Right atrium auricular region (tissue), 2 donors: Measurements from ENCODE around the gene RNF213. TPM values are rescaled to one million over a fixed set of nuclear protein-coding genes. Genes with fewer than 3 reads are reported as not detected.
"Not testable (repeated sequence)": the region's sequence is repeated elsewhere in the genome, so short reads cannot be mapped to it uniquely, and the experiment has no call there.

Experiments used
- DNase-seq: peaks from one replicate; pipeline ENCODE4 v3.0.0-alpha.2; 2019; ENCODE audit warnings: low spot score
- H3K27ac ChIP-seq, 2 donors: fragments of 200-600 bp; sonication (generic); 1 replicate in 1 of 2; 2 replicates in 1 of 2; pipeline ENCODE4 v1.5.1; 2016 to 2019
- H3K27me3 ChIP-seq, 2 donors: fragments of 200-600 bp; sonication (generic); one replicate each; pipeline versions ENCODE4 v1.5.1 to v1.6.0; 2017 to 2019
- H3K36me3 ChIP-seq: fragments of 200-600 bp; sonication (generic); one replicate; pipeline ENCODE4 v1.5.1; 2016
- H3K4me1 ChIP-seq, 2 donors: fragments of 200-600 bp; sonication (generic); one replicate each; pipeline versions ENCODE4 v1.5.1 to v1.6.0; 2017 to 2019
- H3K4me3 ChIP-seq, 2 donors: fragments of 200-600 bp; sonication (generic); 1 replicate in 1 of 2; 2 replicates in 1 of 2; pipeline ENCODE4 v1.5.1; 2017 to 2019; ENCODE audit warnings: mild to moderate bottlenecking in 1 of 2, moderate library complexity in 1 of 2
- H3K9me3 ChIP-seq, 2 donors: fragments of 200-600 bp; sonication (generic); one replicate each; pipeline ENCODE4 v1.5.1; 2019
- total RNA-seq, 2 donors: library from RNA; depleted of rRNA; stranded (reverse); fragments of >200 nt; gene quantifications; one replicate each; pipeline ENCODE4 v1.1.0, GENCODE V29; 2016
- TF ChIP-seq, protein P1 (sequence below), 2 donors: fragments of 200-600 bp; sonication (generic); IDR thresholded peaks; one replicate each; pipeline ENCODE4 v1.5.1; 2019; ENCODE audit warnings: antibody characterized with exemption in 2 of 2

Gene RNF213
- total RNA-seq, 2 donors from 2014 or later, result 27.3 to 36.8 TPM

DNA sequence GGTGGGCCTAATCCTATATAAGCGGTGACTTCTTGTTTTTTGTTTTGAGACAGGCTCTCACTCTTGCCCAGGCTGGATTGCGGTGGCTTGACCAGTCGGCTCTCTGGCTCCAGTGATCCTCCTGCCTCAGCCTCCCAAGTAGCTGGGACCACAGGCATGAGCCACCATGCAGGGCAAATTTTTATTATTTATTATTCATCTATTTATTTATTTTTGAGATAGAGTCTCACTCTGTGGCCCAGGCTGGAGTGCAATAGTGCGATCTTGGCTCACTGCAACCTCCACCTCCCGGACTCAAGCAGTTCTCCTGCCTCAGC is 4.7 kb upstream of the RNF213 start:
- DNase-seq, result no peak
- H3K4me3 ChIP-seq, result no peak overlapping the region
- H3K27ac ChIP-seq, result no peak overlapping the region
- H3K4me1 ChIP-seq, result peaks cover 0 to 4% of the 10 kb centered on the region in 2 donors
- H3K36me3 ChIP-seq, result no peaks in the 10 kb centered on the region
- no peaks in the 10 kb centered on the region for H3K27me3 ChIP-seq
- no peaks in the 10 kb centered on the region for H3K9me3 ChIP-seq
- TF ChIP-seq, protein P1, sequence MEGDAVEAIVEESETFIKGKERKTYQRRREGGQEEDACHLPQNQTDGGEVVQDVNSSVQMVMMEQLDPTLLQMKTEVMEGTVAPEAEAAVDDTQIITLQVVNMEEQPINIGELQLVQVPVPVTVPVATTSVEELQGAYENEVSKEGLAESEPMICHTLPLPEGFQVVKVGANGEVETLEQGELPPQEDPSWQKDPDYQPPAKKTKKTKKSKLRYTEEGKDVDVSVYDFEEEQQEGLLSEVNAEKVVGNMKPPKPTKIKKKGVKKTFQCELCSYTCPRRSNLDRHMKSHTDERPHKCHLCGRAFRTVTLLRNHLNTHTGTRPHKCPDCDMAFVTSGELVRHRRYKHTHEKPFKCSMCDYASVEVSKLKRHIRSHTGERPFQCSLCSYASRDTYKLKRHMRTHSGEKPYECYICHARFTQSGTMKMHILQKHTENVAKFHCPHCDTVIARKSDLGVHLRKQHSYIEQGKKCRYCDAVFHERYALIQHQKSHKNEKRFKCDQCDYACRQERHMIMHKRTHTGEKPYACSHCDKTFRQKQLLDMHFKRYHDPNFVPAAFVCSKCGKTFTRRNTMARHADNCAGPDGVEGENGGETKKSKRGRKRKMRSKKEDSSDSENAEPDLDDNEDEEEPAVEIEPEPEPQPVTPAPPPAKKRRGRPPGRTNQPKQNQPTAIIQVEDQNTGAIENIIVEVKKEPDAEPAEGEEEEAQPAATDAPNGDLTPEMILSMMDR (IDR thresholded peaks at IDR 0.05), result no peak

DNA sequence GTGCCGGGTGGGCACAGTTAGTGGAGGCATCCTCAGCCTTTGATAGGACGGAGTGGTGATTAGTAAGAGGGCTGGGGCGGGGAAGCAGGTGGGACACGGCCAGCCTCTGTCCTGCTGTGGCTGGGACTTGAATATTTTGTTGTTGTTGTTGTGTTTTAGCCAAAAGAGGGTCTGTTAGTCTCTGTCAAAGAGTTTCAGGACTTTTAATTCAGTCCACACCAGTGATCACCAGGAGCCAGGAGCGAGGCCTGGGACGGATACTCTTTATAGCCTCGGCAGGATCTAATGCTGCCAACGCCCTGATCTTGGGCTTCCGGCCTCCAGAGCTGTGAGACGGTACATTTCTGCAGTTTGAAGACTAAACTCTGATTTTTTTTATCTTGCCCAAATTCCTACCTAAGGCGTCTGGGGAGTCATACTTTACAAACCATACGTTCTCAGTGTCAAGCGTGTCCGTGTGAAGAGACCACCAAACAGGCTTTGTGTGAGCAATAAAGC is 2.9 kb upstream of the RNF213 start:
- H3K4me3 ChIP-seq, result no peak overlapping the region
- TF ChIP-seq, protein P1 (IDR thresholded peaks at IDR 0.05), result no peak
- no peak overlapping the region for H3K27ac ChIP-seq
- H3K36me3 ChIP-seq, result no peaks in the 10 kb centered on the region
- peaks cover 0 to 17% of the 10 kb centered on the region in 2 donors for H3K4me1 ChIP-seq
- no peak for DNase-seq
- H3K9me3 ChIP-seq, result no peaks in the 10 kb centered on the region
- H3K27me3 ChIP-seq, result no peaks in the 10 kb centered on the region

DNA sequence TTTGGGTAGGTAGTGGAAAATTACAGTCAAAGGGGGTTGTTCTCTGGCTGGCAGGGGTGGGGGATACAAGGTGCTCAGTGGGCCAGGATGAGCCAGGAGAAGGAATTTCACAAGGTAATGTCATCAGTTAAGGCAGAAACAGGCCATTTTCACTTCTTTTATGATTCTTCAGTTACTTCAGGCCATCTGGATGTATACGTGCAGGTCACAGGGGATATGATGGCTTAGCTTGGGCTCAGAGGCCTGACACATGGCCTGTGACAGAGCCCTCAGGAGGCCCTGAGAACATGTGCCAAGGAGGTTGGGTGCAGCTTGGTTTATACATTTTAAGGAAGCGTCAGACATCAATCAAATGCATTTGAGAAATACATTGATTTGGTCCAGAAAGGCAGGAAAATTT is 2.4 kb upstream of the RNF213 start:
- not testable (repeated sequence) for H3K4me3 ChIP-seq, H3K27me3 ChIP-seq, H3K27ac ChIP-seq, H3K36me3 ChIP-seq, DNase-seq, H3K9me3 ChIP-seq
- peaks cover 0 to 22% of the 10 kb centered on the region in 2 donors for H3K4me1 ChIP-seq

DNA sequence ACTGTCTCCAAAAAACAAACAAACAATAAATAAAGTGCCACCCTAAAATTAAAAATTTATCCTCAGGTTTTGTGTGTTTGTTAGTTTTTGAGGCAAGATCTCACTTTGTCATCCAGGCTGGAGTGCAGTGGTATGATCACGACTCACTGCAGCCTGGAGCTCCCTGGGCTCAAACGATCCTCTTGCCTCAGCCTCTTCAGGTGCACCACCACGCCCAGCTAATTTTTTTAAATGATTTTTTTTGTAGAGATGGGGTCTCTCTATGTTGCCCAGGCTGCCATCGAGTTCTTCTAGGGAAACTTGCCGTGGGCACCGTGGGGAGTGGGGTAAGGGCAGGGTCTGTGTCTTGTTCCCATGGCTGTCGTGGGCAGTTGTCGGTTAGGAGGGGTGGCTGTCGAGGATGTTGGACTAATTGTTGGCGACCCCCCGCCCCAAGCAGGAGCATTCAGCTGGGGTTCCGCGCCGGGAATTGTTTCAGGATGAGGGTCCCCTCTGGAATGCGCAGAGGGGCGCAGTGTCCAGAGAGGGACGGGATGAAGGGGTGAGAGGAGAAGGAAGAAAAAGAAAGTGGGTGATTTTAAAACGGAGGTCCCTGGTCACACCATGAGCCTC is 1.1 kb upstream of the RNF213 start:
- Histone ChIP-seq H3K4me3 (peak overlapping the region; percentile 64 to 67), H3K4me1 (peaks cover 0 to 35% of the 10 kb centered on the region in 2 donors), H3K27me3 (no peaks in the 10 kb centered on the region), H3K27ac (peak overlapping the region; percentile 87 to 93), H3K9me3 (no peaks in the 10 kb centered on the region), H3K36me3 (no peaks in the 10 kb centered on the region)
- TF ChIP-seq, protein P1 (IDR thresholded peaks at IDR 0.05), result no peak
- no peak for DNase-seq

DNA sequence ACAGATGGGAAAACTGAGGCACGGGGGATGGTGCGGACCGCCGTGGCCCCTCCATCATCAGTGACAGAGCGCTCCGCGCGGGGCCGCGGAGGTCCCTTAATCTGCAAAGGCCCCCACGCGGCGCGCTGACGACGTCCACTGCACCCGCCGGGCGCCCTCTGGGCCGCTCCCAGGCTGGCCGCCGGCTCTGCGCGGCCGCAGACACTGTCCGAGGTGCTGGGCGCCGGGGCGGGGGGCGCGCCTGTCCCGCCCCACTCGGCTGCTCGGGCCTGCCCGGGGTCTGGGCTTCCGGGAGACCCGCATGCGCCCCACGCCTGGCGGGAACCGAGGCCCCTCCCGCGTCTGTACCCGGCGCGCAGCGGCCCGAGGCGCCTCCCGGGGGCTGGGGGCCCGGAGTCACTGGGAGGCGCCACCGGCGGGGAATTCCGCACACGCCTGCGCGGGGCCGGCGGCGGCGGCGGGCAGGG is 550 bp upstream of the RNF213 start:
- no peaks in the 10 kb centered on the region for H3K27me3 ChIP-seq
- TF ChIP-seq, protein P1 (IDR thresholded peaks at IDR 0.05), result no peak
- DNase-seq, result peak; percentile 64
- H3K4me1 ChIP-seq, result peaks cover 0 to 37% of the 10 kb centered on the region in 2 donors
- no peaks in the 10 kb centered on the region for H3K36me3 ChIP-seq
- peak overlapping the region; percentile 64 to 67 for H3K4me3 ChIP-seq
- H3K9me3 ChIP-seq, result no peaks in the 10 kb centered on the region
- peak overlapping the region; percentile 87 to 93 for H3K27ac ChIP-seq

DNA sequence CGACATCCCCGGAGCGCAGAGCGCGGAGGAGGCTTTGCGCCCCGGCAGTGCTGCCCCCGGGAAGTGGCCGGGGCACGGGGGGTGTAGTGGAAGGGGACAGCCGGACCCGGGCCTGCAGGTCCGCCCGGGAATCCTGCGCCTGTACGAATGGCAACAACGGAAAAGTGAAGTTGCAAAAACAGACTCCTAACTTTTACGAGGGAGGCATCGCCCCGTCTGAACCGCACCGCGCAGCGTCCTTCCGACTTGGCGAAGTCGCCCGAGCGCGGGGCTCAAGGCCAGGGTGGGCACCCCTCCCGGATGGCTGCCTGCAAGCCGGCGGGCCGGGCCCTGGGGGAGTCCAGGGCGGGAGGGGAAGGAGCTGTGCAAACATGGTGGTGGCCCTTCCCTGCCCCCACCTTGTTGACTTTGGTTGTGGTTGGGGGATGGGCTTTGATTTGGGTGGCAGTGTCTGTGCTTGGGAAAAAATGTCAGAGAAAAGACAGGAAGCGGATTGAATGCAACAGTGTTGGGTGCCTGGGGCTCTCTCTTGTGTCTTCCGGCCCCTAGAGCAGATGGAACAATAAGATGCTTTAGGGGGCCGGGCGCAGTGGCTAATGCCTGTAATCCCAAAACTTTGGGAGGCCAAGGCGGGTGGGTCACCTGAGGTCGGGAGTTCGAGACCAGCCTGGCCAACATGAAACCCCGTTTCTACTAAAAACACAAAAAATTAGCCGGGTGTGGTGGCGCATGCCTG is 675 bp downstream of the RNF213 start:
- no peaks in the 10 kb centered on the region for H3K9me3 ChIP-seq
- peaks cover 0 to 37% of the 10 kb centered on the region in 2 donors for H3K4me1 ChIP-seq
- TF ChIP-seq, protein P1 (IDR thresholded peaks at IDR 0.05), result no peak
- H3K27ac ChIP-seq, result peak overlapping the region; percentile 92 to 97
- H3K36me3 ChIP-seq, result peaks cover 6% of the 10 kb centered on the region
- no peak for DNase-seq
- no peaks in the 10 kb centered on the region for H3K27me3 ChIP-seq
- peak overlapping the region; percentile 90 to 92 for H3K4me3 ChIP-seq
